Measurements from ENCODE around the gene GAB4.
"Not testable (repeated sequence)": the region's sequence is repeated elsewhere in the genome, so short reads cannot be mapped to it uniquely, and the experiment has no call there.

Gene GAB4

DNA sequence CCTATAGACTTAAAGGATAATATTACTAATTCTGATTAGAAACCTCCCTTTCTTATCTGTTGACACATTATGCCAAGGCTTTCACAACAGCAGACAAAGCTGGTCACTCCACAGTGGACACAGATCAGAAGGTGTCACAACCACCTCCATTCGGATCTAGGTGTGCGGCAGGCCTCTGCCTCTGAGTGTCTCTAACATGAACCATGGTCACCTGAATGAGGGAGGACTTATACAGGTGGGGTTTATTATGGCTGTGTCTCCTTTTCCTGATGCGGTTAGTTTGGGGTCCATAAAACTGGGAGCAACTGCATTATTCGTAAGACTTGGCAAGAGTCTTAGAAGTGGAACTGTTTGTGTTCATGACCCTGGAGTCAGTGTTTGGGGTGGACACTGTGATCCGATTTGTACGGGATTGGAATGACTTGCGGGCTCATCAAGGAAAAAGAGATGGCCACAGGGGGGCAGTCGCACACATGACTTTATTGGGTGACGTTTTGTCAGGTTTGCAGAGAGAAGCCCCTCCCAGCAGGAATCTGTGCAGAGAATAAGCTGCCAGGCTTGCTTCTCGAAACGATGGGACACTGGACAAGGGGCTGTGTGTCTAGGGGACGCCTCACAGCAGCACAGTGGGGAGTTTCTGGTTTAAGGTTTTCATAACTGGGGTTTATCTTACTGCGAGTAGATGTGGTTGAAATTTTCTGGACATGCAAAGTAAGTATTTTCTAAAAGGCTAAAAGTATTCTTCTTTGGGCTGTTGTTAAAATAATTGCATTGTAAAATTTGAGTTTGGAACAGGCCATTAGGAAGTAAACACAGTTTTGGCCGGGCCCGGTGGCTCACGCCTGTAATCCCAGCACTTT lies 90.6 kb downstream of the GAB4 start:
- Histone ChIP-seq H3K4me3 (ENCODE audit: low read length) (no peak overlapping the region), H3K36me3 (ENCODE audit: control insufficient read depth, insufficient read depth, low read length) (no peaks in the 10 kb centered on the region), H3K9me3 (ENCODE audit: control insufficient read depth, low read length) (no peaks in the 10 kb centered on the region), H3K27me3 (ENCODE audit: control insufficient read depth, insufficient read depth, low read length) (no peaks in the 10 kb centered on the region), H3K9ac (ENCODE audit: low read length) (no peak overlapping the region), H3K4me1 (ENCODE audit: control insufficient read depth, insufficient read depth, low read length) (no peaks in the 10 kb centered on the region)

DNA sequence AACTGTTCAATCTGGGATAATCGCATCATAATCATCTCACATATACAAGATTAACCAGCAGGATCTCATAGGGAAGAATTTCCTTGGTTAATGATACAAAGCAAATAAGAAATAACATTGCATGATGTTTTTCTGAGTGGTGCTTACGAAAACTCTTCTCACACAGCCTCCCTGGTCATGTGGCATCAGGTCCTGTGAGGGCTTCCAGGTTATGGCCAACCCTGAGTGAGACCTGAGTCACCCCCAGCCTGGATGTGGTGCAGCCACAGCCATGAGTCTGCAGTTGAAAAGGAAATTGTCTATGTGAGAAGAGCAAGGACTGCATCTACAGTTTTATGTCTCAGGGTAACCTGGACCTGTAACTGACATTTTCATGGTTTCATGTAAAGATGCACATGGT lies 92.3 kb downstream of the GAB4 start:
- no peaks in the 10 kb centered on the region for H3K4me1 ChIP-seq (ENCODE audit: control insufficient read depth, insufficient read depth, low read length)
- H3K36me3 ChIP-seq (ENCODE audit: control insufficient read depth, insufficient read depth, low read length), result no peaks in the 10 kb centered on the region
- H3K9me3 ChIP-seq (ENCODE audit: control insufficient read depth, low read length), result no peaks in the 10 kb centered on the region
- H3K4me3 ChIP-seq (ENCODE audit: low read length), result no peak overlapping the region
- no peak overlapping the region for H3K9ac ChIP-seq (ENCODE audit: low read length)
- no peaks in the 10 kb centered on the region for H3K27me3 ChIP-seq (ENCODE audit: control insufficient read depth, insufficient read depth, low read length)

DNA sequence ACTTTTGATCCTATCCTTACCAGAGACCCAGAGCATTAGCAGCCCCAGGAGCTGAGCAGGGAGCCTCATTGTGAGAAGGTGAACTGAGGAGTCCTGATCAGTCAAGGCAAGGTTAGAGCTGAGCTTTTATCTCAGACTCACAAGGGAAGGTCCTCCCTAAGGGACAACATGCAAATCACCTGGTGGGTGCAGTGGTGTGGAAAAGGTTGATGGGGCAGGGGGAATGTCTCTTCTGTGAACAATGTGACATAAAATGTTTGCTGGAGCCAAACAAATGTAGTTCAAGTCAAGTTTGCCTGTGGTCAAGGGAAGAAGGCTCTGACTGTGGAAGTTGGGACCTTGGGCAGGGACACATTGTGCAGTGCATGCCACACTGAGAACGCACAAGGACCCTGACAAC lies 93.1 kb downstream of the GAB4 start:
- H3K9me3 ChIP-seq (ENCODE audit: control insufficient read depth, low read length); H3K27me3 ChIP-seq (ENCODE audit: control insufficient read depth, insufficient read depth, low read length); H3K4me1 ChIP-seq (ENCODE audit: control insufficient read depth, insufficient read depth, low read length); H3K9ac ChIP-seq (ENCODE audit: low read length); H3K4me3 ChIP-seq (ENCODE audit: low read length); H3K36me3 ChIP-seq (ENCODE audit: control insufficient read depth, insufficient read depth, low read length): not testable (repeated sequence)

DNA sequence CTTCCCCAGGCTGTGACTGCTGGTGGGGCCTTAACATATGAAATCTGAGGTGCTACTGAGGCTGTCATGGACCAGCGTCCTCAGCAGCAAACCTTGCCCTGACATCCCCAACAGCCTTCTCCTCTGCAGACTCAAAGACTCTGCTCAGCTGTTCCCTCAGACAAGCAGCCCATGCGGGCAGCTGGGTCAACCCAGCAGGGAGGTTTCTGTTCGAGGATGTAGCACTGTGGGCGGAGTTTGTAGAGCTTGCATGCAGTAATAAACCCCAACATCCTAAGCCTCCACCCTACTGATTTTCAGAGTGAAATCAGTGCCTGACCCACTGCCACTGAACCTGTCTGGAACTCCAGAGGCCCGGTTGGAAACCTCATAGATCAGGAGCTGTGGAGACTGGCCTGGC lies 94.0 kb downstream of the GAB4 start:
- Histone ChIP-seq H3K4me1 (ENCODE audit: control insufficient read depth, insufficient read depth, low read length) (no peaks in the 10 kb centered on the region), H3K27me3 (ENCODE audit: control insufficient read depth, insufficient read depth, low read length) (no peaks in the 10 kb centered on the region), H3K9me3 (ENCODE audit: control insufficient read depth, low read length) (no peaks in the 10 kb centered on the region), H3K4me3 (ENCODE audit: low read length) (no peak overlapping the region), H3K9ac (ENCODE audit: low read length) (no peak overlapping the region), H3K36me3 (ENCODE audit: control insufficient read depth, insufficient read depth, low read length) (no peaks in the 10 kb centered on the region)

DNA sequence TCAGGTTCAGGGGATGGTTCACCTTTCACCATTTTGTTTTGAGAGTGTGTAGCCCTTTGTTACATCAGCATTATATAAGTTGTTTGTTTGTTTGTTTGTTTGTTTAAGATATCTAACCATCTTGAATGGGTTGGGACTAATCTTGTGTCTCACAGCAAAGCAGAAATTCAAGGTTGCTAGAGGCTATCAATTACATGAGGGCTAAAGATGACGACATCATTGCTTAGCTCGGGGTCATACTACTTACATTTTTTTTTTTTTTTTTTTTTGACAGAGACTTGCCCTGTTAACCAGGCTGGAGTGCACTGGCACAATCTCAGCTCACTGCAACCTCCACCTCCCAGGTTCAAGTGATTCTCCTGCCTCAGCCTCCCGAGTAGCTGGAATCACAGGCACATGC lies 95.7 kb downstream of the GAB4 start:
- Histone ChIP-seq H3K27me3 (ENCODE audit: control insufficient read depth, insufficient read depth, low read length) (no peaks in the 10 kb centered on the region), H3K9ac (ENCODE audit: low read length) (no peak overlapping the region), H3K4me1 (ENCODE audit: control insufficient read depth, insufficient read depth, low read length) (no peaks in the 10 kb centered on the region), H3K36me3 (ENCODE audit: control insufficient read depth, insufficient read depth, low read length) (no peaks in the 10 kb centered on the region), H3K9me3 (ENCODE audit: control insufficient read depth, low read length) (no peaks in the 10 kb centered on the region), H3K4me3 (ENCODE audit: low read length) (no peak overlapping the region)

Measured in mucosa of stomach (tissue), 1 donor.